GM18951 (cell line): ENCODE data around the gene ISCU.
"Not testable (repeated sequence)": the region's sequence is repeated elsewhere in the genome, so short reads cannot be mapped to it uniquely, and the experiment has no call there.

Experiments
- POLR2A ChIP-seq: IDR thresholded peaks from 4 replicates; pipeline ENCODE4 v1.6.1; 2011; ENCODE audit warnings: mild to moderate bottlenecking; ENCODE audit not compliant: insufficient read length, insufficient read depth; ENCODE audit errors: extremely low read depth
- in situ Hi-C: fragments of 300-500 bp; cut with MboI; formaldehyde crosslinking; loops from one replicate; pipeline ENCODE4 v1.12.0; 2022; ENCODE audit warnings: low sequenced_read_pairs, mixed read lengths, inconsistent platforms; ENCODE audit not compliant: unreplicated experiment

The ISCU gene

GRCh38 chr12:108526482-108527165 lies 35.8 kb upstream of the ISCU start:
- in situ Hi-C loops, result loop anchor here (25.0 kb wide), 1 partner anchor 561 kb away; the partner anchor contains the start of genes ALKBH2 and UNG
- TF ChIP-seq POLR2A, result no peak

GRCh38 chr12:108527166-108527496 lies 35.3 kb upstream of the ISCU start:
- no peak for TF ChIP-seq POLR2A
- in situ Hi-C loops, result loop anchor here (25.0 kb wide), 1 partner anchor 560 kb away; the partner anchor contains the start of genes ALKBH2 and UNG

GRCh38 chr12:108530161-108530560 lies 32.2 kb upstream of the ISCU start:
- TF ChIP-seq POLR2A, result no peak
- in situ Hi-C loops, result loop anchor here (25.0 kb wide), 1 partner anchor 557 kb away; the partner anchor contains the start of genes ALKBH2 and UNG

- in situ Hi-C loops, result loop anchor here (25.0 kb wide), 1 partner anchor 555 kb away; the partner anchor contains the start of genes ALKBH2 and UNG
- TF ChIP-seq POLR2A, result no peak
Measured at GRCh38 chr12:108531929-108532848, 30.2 kb upstream of the ISCU start.

GRCh38 chr12:108538146-108538545 lies 24.2 kb upstream of the ISCU start:
- no peak for TF ChIP-seq POLR2A

GRCh38 chr12:108538616-108539195 lies 23.7 kb upstream of the ISCU start:
- in situ Hi-C loops, result loop anchor here (25.0 kb wide), 1 partner anchor 549 kb away; the partner anchor contains the start of genes ALKBH2 and UNG
- TF ChIP-seq POLR2A, result no peak

More at GRCh38 chr12:108538146-108538545, 24.2 kb upstream of the ISCU start:
- in situ Hi-C loops, result loop anchor here (25.0 kb wide), 1 partner anchor 549 kb away; the partner anchor contains the start of genes ALKBH2 and UNG

GRCh38 chr12:108542320-108542719 lies 20.1 kb upstream of the ISCU start:
- TF ChIP-seq POLR2A, result no peak
- in situ Hi-C loops, result loop anchor here (25.0 kb wide), 1 partner anchor 545 kb away; the partner anchor contains the start of genes ALKBH2 and UNG

GRCh38 chr12:108543652-108544051 lies 18.7 kb upstream of the ISCU start:
- no peak for TF ChIP-seq POLR2A
- in situ Hi-C loops, result loop anchor here (25.0 kb wide), 1 partner anchor 544 kb away; the partner anchor contains the start of genes ALKBH2 and UNG

GRCh38 chr12:108547686-108548085 lies 14.7 kb upstream of the ISCU start:
- in situ Hi-C loops, result loop anchor here (25.0 kb wide), 1 partner anchor 540 kb away; the partner anchor contains the start of genes ALKBH2 and UNG

GRCh38 chr12:108548954-108549521 lies 13.4 kb upstream of the ISCU start:
- TF ChIP-seq POLR2A, result no peak
- in situ Hi-C loops, result loop anchor here (25.0 kb wide), 1 partner anchor 538 kb away; the partner anchor contains the start of genes ALKBH2 and UNG

More at GRCh38 chr12:108547686-108548085, 14.7 kb upstream of the ISCU start:
- TF ChIP-seq POLR2A, result no peak

- no peak for TF ChIP-seq POLR2A
Measured at GRCh38 chr12:108551535-108551934, 10.9 kb upstream of the ISCU start.

GRCh38 chr12:108553799-108554198 lies 8.6 kb upstream of the ISCU start:
- in situ Hi-C loops, result no loop called here

More at GRCh38 chr12:108551535-108551934, 10.9 kb upstream of the ISCU start:
- in situ Hi-C loops, result no loop called here

GRCh38 chr12:108555383-108555782 lies 7.0 kb upstream of the ISCU start:
- in situ Hi-C loops, result not testable (repeated sequence)

More at GRCh38 chr12:108553799-108554198, 8.6 kb upstream of the ISCU start:
- no peak for TF ChIP-seq POLR2A
